GM21381 (cell line): ENCODE measurements around the gene CDK11A.
A peak's percentile ranks its signal among the peaks of the same experiment; 100 is the strongest.
"Not testable (repeated sequence)": the region's sequence is repeated elsewhere in the genome, so short reads cannot be mapped to it uniquely, and the experiment has no call there.

Experiments
- ATAC-seq: cut with Tn5 transposase; IDR thresholded peaks from one replicate; pipeline ENCODE4 v1.9.1; 2021; ENCODE audit warnings: mild to moderate bottlenecking, moderate library complexity; ENCODE audit not compliant: unreplicated experiment

The CDK11A gene

GRCh38 chr1:1687846-1688245, 36.3 kb downstream of the CDK11A start:
- ATAC-seq: no peak

- no peak for ATAC-seq
Measured at GRCh38 chr1:1684031-1684681, 40.0 kb downstream of the CDK11A start.

- no peak for ATAC-seq
Measured at GRCh38 chr1:1683104-1683905, 40.9 kb downstream of the CDK11A start.

DNA sequence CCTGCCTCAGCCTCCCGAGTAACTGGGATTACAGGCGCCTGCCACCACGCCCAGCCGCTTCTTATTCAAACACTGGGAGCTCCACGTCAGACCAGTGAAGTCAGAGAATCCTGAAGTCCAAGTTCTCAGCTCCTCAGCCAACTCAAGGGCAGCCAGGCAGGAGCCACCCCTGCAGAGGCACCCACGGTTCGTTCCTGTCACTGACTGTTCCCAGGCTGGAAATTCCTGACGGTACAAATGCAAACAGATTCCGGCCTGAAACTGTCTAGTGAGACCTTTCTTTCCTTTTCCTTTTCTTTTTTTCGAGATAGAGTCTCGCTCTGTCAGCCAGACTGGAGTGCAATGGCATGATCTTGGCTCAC, 43.3 kb downstream of the CDK11A start:
- ATAC-seq: no peak

DNA sequence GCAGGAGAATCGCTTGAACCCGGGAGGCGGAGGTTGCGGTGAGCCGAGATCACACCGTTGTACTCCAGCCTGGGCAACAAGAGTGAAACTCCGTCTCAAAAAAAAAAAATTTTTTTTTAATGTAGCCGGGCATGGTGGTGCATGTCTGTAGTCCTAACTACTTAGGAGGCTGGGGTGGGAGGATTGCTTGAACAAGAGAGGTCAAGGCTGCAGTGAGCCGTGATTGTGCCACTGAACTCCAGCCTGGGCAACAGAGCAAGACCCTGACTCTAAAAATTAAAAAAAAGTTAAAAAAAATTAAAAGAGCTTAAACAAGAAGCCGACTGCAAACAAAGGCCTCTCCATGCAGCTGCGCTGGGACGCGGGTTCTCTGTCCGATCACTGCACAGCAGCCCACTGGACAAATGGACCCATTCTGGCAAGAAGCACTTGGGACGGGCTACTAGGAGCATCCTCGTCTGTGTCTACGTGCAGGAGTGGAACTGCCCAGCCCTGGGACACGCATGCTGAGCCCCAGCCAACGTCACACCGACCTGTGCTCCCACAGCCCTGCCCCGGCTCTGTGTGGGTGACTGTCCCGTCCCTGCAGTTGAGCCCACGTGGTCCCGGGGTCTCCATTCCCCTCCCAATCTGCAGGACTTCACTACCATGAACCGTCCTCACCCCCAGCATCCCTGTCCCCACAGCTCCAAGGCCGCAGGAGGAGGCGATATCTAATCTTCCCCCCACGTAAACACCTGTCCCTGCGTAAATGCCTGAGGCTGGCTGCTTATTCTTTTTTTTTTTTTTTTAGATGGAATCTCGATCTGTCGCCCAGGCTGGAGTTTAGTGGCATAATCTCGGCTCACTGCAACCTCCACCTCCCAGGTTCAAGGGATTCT, 43.9 kb downstream of the CDK11A start:
- no peak for ATAC-seq

- ATAC-seq: no peak
Measured at GRCh38 chr1:1678581-1679380, 45.4 kb downstream of the CDK11A start.

GRCh38 chr1:1677718-1678580, 46.2 kb downstream of the CDK11A start:
- ATAC-seq: peak; percentile 63

DNA sequence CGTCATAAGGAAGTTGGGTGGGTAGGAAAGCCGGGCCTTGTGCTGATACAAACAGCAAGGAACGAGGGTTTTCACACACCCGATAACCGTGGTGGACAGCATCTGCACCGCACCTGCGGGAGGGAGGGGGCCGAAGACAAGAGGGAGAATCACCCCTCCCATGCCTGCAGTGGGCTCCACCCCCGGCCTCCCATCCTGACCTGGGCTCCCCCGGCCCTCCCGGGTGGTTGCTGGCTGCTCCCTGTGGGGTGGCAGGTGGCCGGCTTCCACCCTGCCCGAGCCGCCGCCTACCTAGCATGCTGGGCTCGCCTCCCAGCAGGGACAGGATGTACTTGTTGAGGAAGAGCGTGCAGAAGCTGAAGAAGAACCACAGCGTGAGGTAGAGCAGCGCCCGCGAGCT, 48.1 kb downstream of the CDK11A start:
- not testable (repeated sequence) for ATAC-seq

DNA sequence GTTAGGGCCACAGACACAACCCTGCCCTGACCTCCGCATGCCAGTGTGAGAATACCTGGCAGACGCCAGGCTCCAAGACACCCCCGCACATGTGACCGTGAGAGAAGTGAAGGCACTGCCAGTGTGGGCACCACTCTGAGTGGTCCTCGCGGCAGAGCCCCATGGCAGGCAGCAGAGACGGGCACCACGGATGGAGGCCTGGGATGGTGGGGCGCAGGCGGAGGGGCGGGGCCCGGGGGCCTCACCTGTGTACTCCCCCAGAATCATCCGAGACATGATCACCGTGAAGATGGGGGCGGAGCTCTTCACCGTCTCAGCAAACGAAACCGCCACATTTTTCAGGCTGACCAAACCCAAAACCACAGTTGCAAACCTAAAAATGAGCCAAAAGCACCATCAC, 48.9 kb downstream of the CDK11A start:
- ATAC-seq: not testable (repeated sequence)

- ATAC-seq: not testable (repeated sequence)
Measured at GRCh38 chr1:1674806-1675205, 49.4 kb downstream of the CDK11A start.

GRCh38 chr1:1672181-1672965, 51.8 kb downstream of the CDK11A start:
- no peak for ATAC-seq

DNA sequence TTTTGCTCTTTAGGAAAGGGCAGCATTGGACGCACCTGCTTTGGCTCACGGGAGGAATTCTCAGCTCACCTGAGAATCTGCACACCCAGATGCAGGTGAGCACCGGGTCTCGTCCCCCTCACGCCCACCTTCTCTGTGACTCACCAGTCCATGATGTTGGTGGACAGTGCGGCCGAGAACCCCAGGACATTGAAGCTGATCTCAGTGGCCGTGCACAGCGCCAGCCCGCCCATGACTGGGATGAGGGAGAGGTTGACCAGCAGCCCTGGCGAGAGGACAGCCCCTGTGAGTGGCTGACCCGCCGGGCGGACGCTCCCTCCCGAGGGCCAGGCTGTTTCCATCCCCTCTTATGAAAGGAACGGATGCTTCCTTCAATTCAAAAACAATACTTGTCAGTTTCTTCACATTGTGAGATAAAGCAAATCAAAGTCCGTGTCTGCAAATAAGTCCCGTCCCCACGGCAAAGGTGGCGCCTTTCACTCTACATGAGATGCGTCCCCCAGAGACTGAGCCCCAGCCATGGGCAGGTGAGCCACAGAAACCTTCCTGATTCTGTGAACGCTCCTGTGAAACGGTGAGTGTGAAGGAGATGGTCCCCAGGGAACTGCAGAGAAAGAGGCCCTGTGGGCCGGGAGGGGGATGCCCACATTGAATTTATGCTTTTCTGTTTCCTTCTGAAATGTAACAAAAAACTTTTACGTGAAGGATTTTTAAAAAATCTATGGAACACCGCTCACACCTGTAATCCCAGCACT, 52.6 kb downstream of the CDK11A start:
- no peak for ATAC-seq

GRCh38 chr1:1670866-1671265, 53.3 kb downstream of the CDK11A start:
- ATAC-seq: no peak

DNA sequence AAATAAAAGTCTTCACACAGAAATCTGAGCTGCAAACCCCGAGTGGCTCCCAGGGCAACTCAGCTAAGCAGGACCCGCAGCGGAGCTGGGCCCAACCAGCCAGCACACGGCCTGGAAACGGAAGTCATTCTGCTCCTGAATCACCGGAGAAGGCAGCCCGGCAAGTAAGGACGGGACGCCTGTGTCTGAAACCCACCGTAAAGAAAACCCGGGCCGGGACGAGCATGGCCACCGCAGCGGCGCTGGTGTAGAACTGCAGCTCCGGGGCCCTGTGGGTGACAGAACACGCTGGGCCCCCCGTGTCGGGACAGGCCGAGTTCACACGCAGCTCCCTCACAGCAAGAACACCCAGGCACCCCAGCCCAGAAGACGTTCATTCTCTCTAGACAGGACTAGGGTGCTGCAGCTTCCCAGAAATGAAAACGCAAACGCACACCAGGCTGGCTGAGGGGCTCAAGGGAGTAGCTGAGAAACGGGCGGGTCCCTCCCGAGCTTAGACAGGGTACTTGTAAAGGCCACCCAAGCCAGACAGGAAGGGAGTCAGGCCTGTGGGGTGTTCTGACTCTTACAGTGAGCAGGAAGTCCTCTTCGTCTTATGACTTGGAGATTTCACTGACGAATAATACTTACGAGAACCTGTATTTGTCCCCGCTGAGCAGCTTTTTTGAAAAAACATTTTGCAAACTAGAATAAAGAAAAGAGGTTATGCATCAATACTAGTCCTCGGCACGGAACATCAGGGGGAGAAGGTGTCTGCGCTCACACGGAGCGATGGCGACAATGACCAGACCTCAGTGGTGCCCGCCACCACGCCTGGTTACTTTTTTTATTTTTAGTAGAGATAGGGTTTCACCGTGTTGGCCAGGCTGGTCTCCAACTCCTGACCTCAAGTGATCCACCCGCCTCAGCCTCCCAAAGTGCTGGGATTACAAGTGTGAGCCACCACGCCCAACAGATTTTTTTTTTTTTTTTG, 54.4 kb downstream of the CDK11A start:
- ATAC-seq: no peak

DNA sequence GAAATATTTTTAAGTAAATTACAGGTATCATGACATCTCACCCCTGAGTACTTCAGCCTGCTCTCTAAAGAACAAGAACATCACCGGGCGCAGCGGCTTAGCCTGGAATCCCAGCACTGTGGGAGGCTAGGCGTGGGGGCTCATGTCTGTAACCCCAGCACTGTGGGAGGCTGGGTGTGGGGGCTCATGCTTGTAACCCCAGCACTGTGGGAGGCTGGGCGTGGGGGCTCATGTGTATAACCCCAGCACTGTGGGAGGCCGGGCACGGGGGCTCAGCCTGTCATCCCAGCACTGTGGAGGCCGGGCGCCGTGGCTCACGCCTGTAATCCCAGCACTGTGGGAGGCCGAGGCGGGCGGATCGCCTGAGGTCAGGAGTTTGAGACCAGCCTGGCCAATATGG, 57.6 kb downstream of the CDK11A start:
- ATAC-seq: no peak

DNA sequence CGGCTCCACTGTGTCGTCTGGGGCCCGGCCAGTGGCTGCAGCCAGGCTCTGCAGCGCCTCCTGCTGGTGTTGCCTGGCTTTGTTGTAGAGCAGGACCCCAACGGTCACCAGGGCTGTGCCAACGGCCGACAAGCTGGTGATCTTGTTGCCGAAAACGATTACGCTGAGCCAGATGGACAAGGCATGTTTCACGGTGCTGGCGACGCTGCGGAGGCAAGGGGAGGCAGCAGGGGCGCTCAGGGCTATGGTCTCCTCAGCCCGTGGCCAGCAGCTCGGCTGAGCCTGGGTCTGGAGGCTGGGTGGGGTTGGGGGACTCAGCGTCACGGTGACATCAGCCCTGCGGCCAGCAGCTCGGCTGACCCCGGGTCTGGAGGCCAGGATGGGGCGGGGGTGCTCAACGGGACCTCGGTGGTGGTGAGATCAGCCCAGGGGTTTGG, 58.3 kb downstream of the CDK11A start:
- no peak for ATAC-seq
